IMR-90 (cell line): ENCODE measurements around the gene PLA2G4B. TPM values are rescaled to one million over a fixed set of nuclear protein-coding genes. Genes with fewer than 3 reads are reported as not detected.

Source experiments
- ATAC-seq: fragments of 200-7000 bp; cut with Tn5 transposase; 2 replicates; pipeline ENCODE4 v1.9.1; 2020; ENCODE audit warnings: low read depth, mild to moderate bottlenecking, moderate library complexity
- BruUV-seq: library from RNA; stranded (reverse); fragments of 400-500 nt; replicated peaks from 2 replicates; lab custom pipeline; 2021; lab: Mats Ljungman, UMichigan
- CTCF ChIA-PET: fragments of 300-600 bp; formaldehyde crosslinking; extraction: SDS; loops from one replicate; lab custom pipeline; 2021; ENCODE audit warnings: antibody characterized with exemption; lab: Yijun Ruan, JAX
- POLR2A ChIA-PET: fragments of 300-600 bp; sonication (Branson Sonifier 250); formaldehyde crosslinking; loops from one replicate; lab custom pipeline; 2022; ENCODE audit warnings: antibody characterized with exemption; ENCODE audit not compliant: unreplicated experiment; lab: Charles Lee
- DNase-seq: peaks from one replicate; pipeline ENCODE4 v3.0.0; 2013
- H2AFZ ChIP-seq: replicated peaks from 2 replicates; pipeline ENCODE3; 2013; ENCODE audit warnings: low read length, mild to moderate bottlenecking; ENCODE audit not compliant: poor library complexity
- H2AK5ac ChIP-seq: 2 replicates; pipeline ENCODE4 v1.6.1; 2013; ENCODE audit warnings: low read depth, low read length, inconsistent platforms
- H2AK9ac ChIP-seq: replicated peaks from 2 replicates; pipeline ENCODE3; 2013; ENCODE audit warnings: mild to moderate bottlenecking, low read depth, low read length, moderate library complexity; ENCODE audit not compliant: poor library complexity
- H2BK120ac ChIP-seq: 2 replicates; pipeline ENCODE4 v1.6.1; 2013; ENCODE audit warnings: low read depth, low read length, inconsistent platforms
- H2BK15ac ChIP-seq: 3 replicates; pipeline ENCODE4 v1.6.1; 2013; ENCODE audit warnings: low read depth, low read length, inconsistent platforms
- H2BK20ac ChIP-seq: 2 replicates; pipeline ENCODE4 v1.6.1; 2013; ENCODE audit warnings: low read depth, mild to moderate bottlenecking, inconsistent platforms, low read length, moderate library complexity
- H2BK5ac ChIP-seq: 2 replicates; pipeline ENCODE4 v1.6.1; 2013; ENCODE audit warnings: mild to moderate bottlenecking, low read depth, low read length, inconsistent platforms; ENCODE audit not compliant: poor library complexity, severe bottlenecking
- H3K14ac ChIP-seq: replicated peaks from 2 replicates; pipeline ENCODE4 v1.6.1; 2013; ENCODE audit warnings: low read depth, low read length, inconsistent platforms
- H3K18ac ChIP-seq: 2 replicates; pipeline ENCODE4 v1.6.1; 2013; ENCODE audit warnings: low read depth, low read length, control low read depth
- H3K23ac ChIP-seq: 2 replicates; pipeline ENCODE4 v1.6.1; 2013; ENCODE audit warnings: low read depth, low read length, inconsistent platforms
- H3K27ac ChIP-seq: 2 replicates; pipeline ENCODE4 v1.5.1; 2013; ENCODE audit warnings: mild to moderate bottlenecking, control low read depth, low read length; ENCODE audit not compliant: insufficient read depth
- H3K27me3 ChIP-seq: 2 replicates; pipeline ENCODE4 v1.6.1; 2013; ENCODE audit warnings: low read length; ENCODE audit not compliant: control insufficient read depth, insufficient read depth
- H3K36me3 ChIP-seq: 2 replicates; pipeline ENCODE4 v1.6.1; 2013; ENCODE audit warnings: low read length, mixed read lengths; ENCODE audit not compliant: control insufficient read depth, insufficient read depth
- H3K4ac ChIP-seq: 2 replicates; pipeline ENCODE4 v1.6.1; 2013; ENCODE audit warnings: low read depth, low read length, inconsistent platforms
- H3K4me1 ChIP-seq: 2 replicates; pipeline ENCODE4 v1.6.1; 2013; ENCODE audit warnings: low read length, mixed read lengths; ENCODE audit not compliant: control insufficient read depth, insufficient read depth
- H3K4me2 ChIP-seq: 2 replicates; pipeline ENCODE4 v1.6.1; 2013; ENCODE audit warnings: low read depth, mild to moderate bottlenecking, control low read depth, low read length, moderate library complexity
- H3K4me3 ChIP-seq: 2 replicates; pipeline ENCODE4 v1.5.1; 2013; ENCODE audit warnings: low read depth, mild to moderate bottlenecking, control low read depth, low read length, moderate library complexity; ENCODE audit not compliant: insufficient read depth
- H3K56ac ChIP-seq: 2 replicates; pipeline ENCODE4 v1.6.1; 2013; ENCODE audit warnings: low read length, inconsistent platforms; ENCODE audit not compliant: insufficient read depth; ENCODE audit errors: extremely low read depth
- H3K79me1 ChIP-seq, 2 experiments: 2 replicates each; pipeline ENCODE4 v1.6.1; 2013; ENCODE audit warnings: low read length in 2 of 2, inconsistent platforms in 1 of 2, low read depth in 1 of 2
- H3K9ac ChIP-seq: 2 replicates; pipeline ENCODE4 v1.6.1; 2013; ENCODE audit warnings: low read depth, low read length, control low read depth
- H3K9me1 ChIP-seq: 2 replicates; pipeline ENCODE4 v1.6.1; 2013; ENCODE audit warnings: low read length, inconsistent platforms; ENCODE audit not compliant: insufficient read depth
- H3K9me3 ChIP-seq: 2 replicates; pipeline ENCODE4 v1.6.1; 2013; ENCODE audit warnings: low read length; ENCODE audit not compliant: control insufficient read depth, insufficient read depth
- H4K20me1 ChIP-seq: 2 replicates; pipeline ENCODE4 v1.6.1; 2013; ENCODE audit warnings: low read length, inconsistent platforms; ENCODE audit not compliant: insufficient read depth
- H4K5ac ChIP-seq: 2 replicates; pipeline ENCODE4 v1.6.1; 2013; ENCODE audit warnings: mild to moderate bottlenecking, low read depth, low read length, control low read depth
- H4K8ac ChIP-seq, 2 experiments: 2 replicates each; pipeline ENCODE4 v1.6.1; 2013; ENCODE audit warnings: low read depth in 2 of 2, low read length in 2 of 2, control low read depth in 1 of 2, inconsistent platforms in 1 of 2
- H4K91ac ChIP-seq: 2 replicates; pipeline ENCODE4 v1.6.1; 2013; ENCODE audit warnings: low read depth, low read length, inconsistent platforms; ENCODE audit not compliant: insufficient read depth
- BHLHE40 ChIP-seq: fragments of 150-350 bp; IDR thresholded peaks from 2 replicates; pipeline ENCODE4 v1.6.1; 2016; ENCODE audit warnings: mild to moderate bottlenecking, low read depth, low read length
- CEBPB ChIP-seq: IDR thresholded peaks from 2 replicates; pipeline ENCODE4 v1.6.1; 2012; ENCODE audit warnings: low read depth, low read length, improper control_type of control experiment
- CHD1 ChIP-seq: IDR thresholded peaks from 2 replicates; pipeline ENCODE4 v1.6.1; 2012; ENCODE audit warnings: low read depth, low read length, improper control_type of control experiment
- FOS ChIP-seq: fragments of 150-350 bp; IDR thresholded peaks from 2 replicates; pipeline ENCODE4 v1.6.1; 2016; ENCODE audit warnings: low read depth, low read length
- MAFK ChIP-seq: IDR thresholded peaks from 2 replicates; pipeline ENCODE4 v1.6.1; 2012; ENCODE audit warnings: low read depth, low read length, improper control_type of control experiment
- MAZ ChIP-seq: IDR thresholded peaks from 2 replicates; pipeline ENCODE4 v1.6.1; 2012; ENCODE audit warnings: low read depth, mild to moderate bottlenecking, low read length, improper control_type of control experiment, moderate library complexity, borderline replicate concordance
- MXI1 ChIP-seq: IDR thresholded peaks from 2 replicates; pipeline ENCODE4 v1.6.1; 2012; ENCODE audit warnings: low read depth, mild to moderate bottlenecking, low read length, moderate library complexity, borderline replicate concordance
- NFE2L2 ChIP-seq: fragments of 150-350 bp; IDR thresholded peaks from 2 replicates; pipeline ENCODE4 v1.6.1; 2016; ENCODE audit warnings: low read depth, mild to moderate bottlenecking, low read length
- POLR2A ChIP-seq: IDR thresholded peaks from 2 replicates; pipeline ENCODE4 v1.6.1; 2012; ENCODE audit warnings: mild to moderate bottlenecking, low read depth, low read length
- RAD21 ChIP-seq: IDR thresholded peaks from 2 replicates; pipeline ENCODE4 v1.6.1; 2012; ENCODE audit warnings: low read length, improper control_type of control experiment
- RCOR1 ChIP-seq: IDR thresholded peaks from 2 replicates; pipeline ENCODE4 v1.6.1; 2012; ENCODE audit warnings: mild to moderate bottlenecking, low read length, improper control_type of control experiment; ENCODE audit not compliant: insufficient replicate concordance
- RFX5 ChIP-seq: IDR thresholded peaks from 2 replicates; pipeline ENCODE4 v1.8.0; 2012; ENCODE audit warnings: low read depth, mild to moderate bottlenecking, low read length, moderate library complexity
- SMC3 ChIP-seq: fragments of 150-350 bp; IDR thresholded peaks from 2 replicates; pipeline ENCODE4 v1.6.1; 2016; ENCODE audit warnings: low read depth, mild to moderate bottlenecking, antibody characterized with exemption, low read length, moderate library complexity
- USF2 ChIP-seq: fragments of 150-350 bp; IDR thresholded peaks from 2 replicates; pipeline ENCODE4 v1.6.1; 2017; ENCODE audit warnings: mild to moderate bottlenecking, antibody characterized with exemption, low read length, low read depth
- WGBS, 2 experiments: methylation state at CpG; one replicate each; pipeline versions ENCODE4 v1.1.5 to v1.1.7; 2013; ENCODE audit warnings: missing lambda C conversion rate in 2 of 2; ENCODE audit not compliant: insufficient read length in 1 of 2; ENCODE audit errors: extremely low coverage in 2 of 2; 5-methylcytosine and 5-hydroxymethylcytosine counted together
- dilution Hi-C: fragments of 300-500 bp; cut with HindIII; formaldehyde crosslinking; loops from one replicate; pipeline ENCODE4 v1.14.3; 2018; ENCODE audit warnings: low sequenced_read_pairs; ENCODE audit not compliant: unreplicated experiment
- in situ Hi-C: fragments of 300-500 bp; cut with MboI; formaldehyde crosslinking; loops from 3 replicates; pipeline ENCODE4 v1.14.3; 2019; ENCODE audit warnings: low sequenced_read_pairs, inconsistent platforms, mixed read lengths
- intact Hi-C: fragments of 100-400 bp; cut with micrococcal nuclease; formaldehyde crosslinking; loops from 2 replicates; pipeline ENCODE4 v1.10.0; 2022
- polyA plus RNA-seq, 3 experiments: library from polyadenylated mRNA; depleted of rRNA; stranded (reverse); fragments of >200 nt; gene quantifications; 2 replicates each; pipeline ENCODE4 v1.2.3, GENCODE V29; 2012; ENCODE audit warnings: low replicate concordance in 1 of 3
- total RNA-seq: library from RNA; depleted of rRNA; stranded (reverse); fragments of >200 nt; gene quantifications from 2 replicates; pipeline ENCODE4 v1.2.3, GENCODE V29; 2012
- TF ChIP-seq, protein P1 (sequence below): fragments of 150-350 bp; IDR thresholded peaks from 2 replicates; pipeline ENCODE4 v1.6.1; 2016; ENCODE audit warnings: low read depth, mild to moderate bottlenecking, low read length, moderate library complexity, borderline replicate concordance
- TF ChIP-seq, protein P2 (sequence below): conservative IDR thresholded peaks from 2 replicates; pipeline ENCODE4 v1.5.1; 2012; ENCODE audit warnings: mild to moderate bottlenecking, low read depth, low read length, improper control_type of control experiment

PLA2G4B gene
- total and polyA plus RNA-seq, 2 of the 4 experiments (the other 2 are of a cell fraction): 0.18 to 3.1 TPM

GRCh38 chr15:41876689-41877088, 38.0 kb downstream of the PLA2G4B start:
- Histone ChIP-seq H2BK120ac (no peak overlapping the region), H3K27ac (no peak overlapping the region), H3K9ac (no peak overlapping the region), H2BK5ac (no peak overlapping the region), H3K9me1 (no peaks in the 10 kb centered on the region), H3K79me1 (no peaks in the 10 kb centered on the region), H3K9me3 (no peaks in the 10 kb centered on the region), H3K18ac (no peak overlapping the region), H2AFZ (no peak overlapping the region), H3K4me2 (no peak overlapping the region), H3K36me3 (no peaks in the 10 kb centered on the region), H3K4me1 (no peaks in the 10 kb centered on the region), H4K8ac (no peak overlapping the region), H3K56ac (no peak overlapping the region), H3K23ac (no peak overlapping the region), H3K4me3 (no peak overlapping the region), H3K14ac (no peak overlapping the region), H3K27me3 (peaks cover 42% of the 10 kb centered on the region), H4K91ac (no peak overlapping the region), H3K4ac (no peak overlapping the region), H4K20me1 (peaks cover 9% of the 10 kb centered on the region; the same call in 1 of the 2 replicates), H2BK15ac (no peak overlapping the region), H2AK9ac (no peak overlapping the region), H2AK5ac (no peak overlapping the region), H4K5ac (no peak overlapping the region), H2BK20ac (no peak overlapping the region)
- no TSS peak for BruUV-seq
- ChIA-PET CTCF (interaction anchor here (1.7 kb wide), 1 partner anchor 14 kb away, joined by 4 read pairs; no protein-coding TSS in a partner anchor), POLR2A (no interaction called here)
- ATAC-seq (no peak), DNase-seq (no peak)
- in situ Hi-C loops (no loop called here), dilution Hi-C loops (no loop called here), intact Hi-C loops (no loop called here)
- TF ChIP-seq MAFK: no peak
- no peak for TF ChIP-seq CEBPB
- TF ChIP-seq RAD21: no peak
- TF ChIP-seq FOS: no peak
- TF ChIP-seq POLR2A: no peak
- no peak for TF ChIP-seq USF2
- TF ChIP-seq MXI1: no peak
- TF ChIP-seq NFE2L2: no peak
- TF ChIP-seq RCOR1: no peak
- TF ChIP-seq, protein P1, sequence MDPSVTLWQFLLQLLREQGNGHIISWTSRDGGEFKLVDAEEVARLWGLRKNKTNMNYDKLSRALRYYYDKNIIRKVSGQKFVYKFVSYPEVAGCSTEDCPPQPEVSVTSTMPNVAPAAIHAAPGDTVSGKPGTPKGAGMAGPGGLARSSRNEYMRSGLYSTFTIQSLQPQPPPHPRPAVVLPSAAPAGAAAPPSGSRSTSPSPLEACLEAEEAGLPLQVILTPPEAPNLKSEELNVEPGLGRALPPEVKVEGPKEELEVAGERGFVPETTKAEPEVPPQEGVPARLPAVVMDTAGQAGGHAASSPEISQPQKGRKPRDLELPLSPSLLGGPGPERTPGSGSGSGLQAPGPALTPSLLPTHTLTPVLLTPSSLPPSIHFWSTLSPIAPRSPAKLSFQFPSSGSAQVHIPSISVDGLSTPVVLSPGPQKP: no peak
- TF ChIP-seq MAZ: no peak
- no peak for TF ChIP-seq BHLHE40
- TF ChIP-seq SMC3: no peak
- TF ChIP-seq, protein P2, sequence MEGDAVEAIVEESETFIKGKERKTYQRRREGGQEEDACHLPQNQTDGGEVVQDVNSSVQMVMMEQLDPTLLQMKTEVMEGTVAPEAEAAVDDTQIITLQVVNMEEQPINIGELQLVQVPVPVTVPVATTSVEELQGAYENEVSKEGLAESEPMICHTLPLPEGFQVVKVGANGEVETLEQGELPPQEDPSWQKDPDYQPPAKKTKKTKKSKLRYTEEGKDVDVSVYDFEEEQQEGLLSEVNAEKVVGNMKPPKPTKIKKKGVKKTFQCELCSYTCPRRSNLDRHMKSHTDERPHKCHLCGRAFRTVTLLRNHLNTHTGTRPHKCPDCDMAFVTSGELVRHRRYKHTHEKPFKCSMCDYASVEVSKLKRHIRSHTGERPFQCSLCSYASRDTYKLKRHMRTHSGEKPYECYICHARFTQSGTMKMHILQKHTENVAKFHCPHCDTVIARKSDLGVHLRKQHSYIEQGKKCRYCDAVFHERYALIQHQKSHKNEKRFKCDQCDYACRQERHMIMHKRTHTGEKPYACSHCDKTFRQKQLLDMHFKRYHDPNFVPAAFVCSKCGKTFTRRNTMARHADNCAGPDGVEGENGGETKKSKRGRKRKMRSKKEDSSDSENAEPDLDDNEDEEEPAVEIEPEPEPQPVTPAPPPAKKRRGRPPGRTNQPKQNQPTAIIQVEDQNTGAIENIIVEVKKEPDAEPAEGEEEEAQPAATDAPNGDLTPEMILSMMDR: no peak
- TF ChIP-seq RFX5: no peak
- TF ChIP-seq CHD1: no peak
- whole genome bisulfite sequencing, 2 experiments: 77% methylated on average over 3 of the region's 12 CpGs; no CpG with 5 or more reads in 1 of the 2 experiments
